ENCODE results near the gene ACKR3.

- TF ChIP-seq CTCF (conservative IDR thresholded peaks at IDR 0.05; ENCODE audit: low read length) = no peak
- no peak for TF ChIP-seq EZH2phosphoT487 (IDR thresholded peaks at IDR 0.05; ENCODE audit: borderline replicate concordance)
These were observed 18.5 kb downstream of the ACKR3 start for GRCh38 chr2:236587861-236588815.
